IMR-90 (cell line): ENCODE data around the gene SEPTIN10. TPM values are rescaled to one million over a fixed set of nuclear protein-coding genes. Genes with fewer than 3 reads are reported as not detected.

Source experiments
- ATAC-seq: fragments of 200-7000 bp; cut with Tn5 transposase; 2 replicates; pipeline ENCODE4 v1.9.1; 2020; ENCODE audit warnings: low read depth, mild to moderate bottlenecking, moderate library complexity
- BruUV-seq: library from RNA; stranded (reverse); fragments of 400-500 nt; replicated peaks from 2 replicates; lab custom pipeline; 2021; lab: Mats Ljungman, UMichigan
- CTCF ChIA-PET: fragments of 300-600 bp; formaldehyde crosslinking; extraction: SDS; loops from one replicate; lab custom pipeline; 2021; ENCODE audit warnings: antibody characterized with exemption; lab: Yijun Ruan, JAX
- POLR2A ChIA-PET: fragments of 300-600 bp; sonication (Branson Sonifier 250); formaldehyde crosslinking; loops from one replicate; lab custom pipeline; 2022; ENCODE audit warnings: antibody characterized with exemption; ENCODE audit not compliant: unreplicated experiment; lab: Charles Lee
- DNase-seq: peaks from one replicate; pipeline ENCODE4 v3.0.0; 2013
- H2AFZ ChIP-seq: replicated peaks from 2 replicates; pipeline ENCODE3; 2013; ENCODE audit warnings: low read length, mild to moderate bottlenecking; ENCODE audit not compliant: poor library complexity
- H2AK5ac ChIP-seq: 2 replicates; pipeline ENCODE4 v1.6.1; 2013; ENCODE audit warnings: low read depth, low read length, inconsistent platforms
- H2AK9ac ChIP-seq: replicated peaks from 2 replicates; pipeline ENCODE3; 2013; ENCODE audit warnings: mild to moderate bottlenecking, low read depth, low read length, moderate library complexity; ENCODE audit not compliant: poor library complexity
- H2BK120ac ChIP-seq: 2 replicates; pipeline ENCODE4 v1.6.1; 2013; ENCODE audit warnings: low read depth, low read length, inconsistent platforms
- H2BK15ac ChIP-seq: 3 replicates; pipeline ENCODE4 v1.6.1; 2013; ENCODE audit warnings: low read depth, low read length, inconsistent platforms
- H2BK20ac ChIP-seq: 2 replicates; pipeline ENCODE4 v1.6.1; 2013; ENCODE audit warnings: low read depth, mild to moderate bottlenecking, inconsistent platforms, low read length, moderate library complexity
- H2BK5ac ChIP-seq: 2 replicates; pipeline ENCODE4 v1.6.1; 2013; ENCODE audit warnings: mild to moderate bottlenecking, low read depth, low read length, inconsistent platforms; ENCODE audit not compliant: poor library complexity, severe bottlenecking
- H3K14ac ChIP-seq: replicated peaks from 2 replicates; pipeline ENCODE4 v1.6.1; 2013; ENCODE audit warnings: low read depth, low read length, inconsistent platforms
- H3K18ac ChIP-seq: 2 replicates; pipeline ENCODE4 v1.6.1; 2013; ENCODE audit warnings: low read depth, low read length, control low read depth
- H3K23ac ChIP-seq: 2 replicates; pipeline ENCODE4 v1.6.1; 2013; ENCODE audit warnings: low read depth, low read length, inconsistent platforms
- H3K27ac ChIP-seq: 2 replicates; pipeline ENCODE4 v1.5.1; 2013; ENCODE audit warnings: mild to moderate bottlenecking, control low read depth, low read length; ENCODE audit not compliant: insufficient read depth
- H3K27me3 ChIP-seq: 2 replicates; pipeline ENCODE4 v1.6.1; 2013; ENCODE audit warnings: low read length; ENCODE audit not compliant: control insufficient read depth, insufficient read depth
- H3K36me3 ChIP-seq: 2 replicates; pipeline ENCODE4 v1.6.1; 2013; ENCODE audit warnings: low read length, mixed read lengths; ENCODE audit not compliant: control insufficient read depth, insufficient read depth
- H3K4ac ChIP-seq: 2 replicates; pipeline ENCODE4 v1.6.1; 2013; ENCODE audit warnings: low read depth, low read length, inconsistent platforms
- H3K4me1 ChIP-seq: 2 replicates; pipeline ENCODE4 v1.6.1; 2013; ENCODE audit warnings: low read length, mixed read lengths; ENCODE audit not compliant: control insufficient read depth, insufficient read depth
- H3K4me2 ChIP-seq: 2 replicates; pipeline ENCODE4 v1.6.1; 2013; ENCODE audit warnings: low read depth, mild to moderate bottlenecking, control low read depth, low read length, moderate library complexity
- H3K4me3 ChIP-seq: 2 replicates; pipeline ENCODE4 v1.5.1; 2013; ENCODE audit warnings: low read depth, mild to moderate bottlenecking, control low read depth, low read length, moderate library complexity; ENCODE audit not compliant: insufficient read depth
- H3K56ac ChIP-seq: 2 replicates; pipeline ENCODE4 v1.6.1; 2013; ENCODE audit warnings: low read length, inconsistent platforms; ENCODE audit not compliant: insufficient read depth; ENCODE audit errors: extremely low read depth
- H3K79me1 ChIP-seq, 2 experiments: 2 replicates each; pipeline ENCODE4 v1.6.1; 2013; ENCODE audit warnings: low read length in 2 of 2, inconsistent platforms in 1 of 2, low read depth in 1 of 2
- H3K9ac ChIP-seq: 2 replicates; pipeline ENCODE4 v1.6.1; 2013; ENCODE audit warnings: low read depth, low read length, control low read depth
- H3K9me1 ChIP-seq: 2 replicates; pipeline ENCODE4 v1.6.1; 2013; ENCODE audit warnings: low read length, inconsistent platforms; ENCODE audit not compliant: insufficient read depth
- H3K9me3 ChIP-seq: 2 replicates; pipeline ENCODE4 v1.6.1; 2013; ENCODE audit warnings: low read length; ENCODE audit not compliant: control insufficient read depth, insufficient read depth
- H4K20me1 ChIP-seq: 2 replicates; pipeline ENCODE4 v1.6.1; 2013; ENCODE audit warnings: low read length, inconsistent platforms; ENCODE audit not compliant: insufficient read depth
- H4K5ac ChIP-seq: 2 replicates; pipeline ENCODE4 v1.6.1; 2013; ENCODE audit warnings: mild to moderate bottlenecking, low read depth, low read length, control low read depth
- H4K8ac ChIP-seq, 2 experiments: 2 replicates each; pipeline ENCODE4 v1.6.1; 2013; ENCODE audit warnings: low read depth in 2 of 2, low read length in 2 of 2, control low read depth in 1 of 2, inconsistent platforms in 1 of 2
- H4K91ac ChIP-seq: 2 replicates; pipeline ENCODE4 v1.6.1; 2013; ENCODE audit warnings: low read depth, low read length, inconsistent platforms; ENCODE audit not compliant: insufficient read depth
- BHLHE40 ChIP-seq: fragments of 150-350 bp; IDR thresholded peaks from 2 replicates; pipeline ENCODE4 v1.6.1; 2016; ENCODE audit warnings: mild to moderate bottlenecking, low read depth, low read length
- CEBPB ChIP-seq: IDR thresholded peaks from 2 replicates; pipeline ENCODE4 v1.6.1; 2012; ENCODE audit warnings: low read depth, low read length, improper control_type of control experiment
- CHD1 ChIP-seq: IDR thresholded peaks from 2 replicates; pipeline ENCODE4 v1.6.1; 2012; ENCODE audit warnings: low read depth, low read length, improper control_type of control experiment
- ELK1 ChIP-seq: fragments of 150-350 bp; IDR thresholded peaks from 2 replicates; pipeline ENCODE4 v1.6.1; 2016; ENCODE audit warnings: low read depth, mild to moderate bottlenecking, low read length, moderate library complexity, borderline replicate concordance
- FOS ChIP-seq: fragments of 150-350 bp; IDR thresholded peaks from 2 replicates; pipeline ENCODE4 v1.6.1; 2016; ENCODE audit warnings: low read depth, low read length
- MAFK ChIP-seq: IDR thresholded peaks from 2 replicates; pipeline ENCODE4 v1.6.1; 2012; ENCODE audit warnings: low read depth, low read length, improper control_type of control experiment
- MAZ ChIP-seq: IDR thresholded peaks from 2 replicates; pipeline ENCODE4 v1.6.1; 2012; ENCODE audit warnings: low read depth, mild to moderate bottlenecking, low read length, improper control_type of control experiment, moderate library complexity, borderline replicate concordance
- NFE2L2 ChIP-seq: fragments of 150-350 bp; IDR thresholded peaks from 2 replicates; pipeline ENCODE4 v1.6.1; 2016; ENCODE audit warnings: low read depth, mild to moderate bottlenecking, low read length
- POLR2A ChIP-seq: IDR thresholded peaks from 2 replicates; pipeline ENCODE4 v1.6.1; 2012; ENCODE audit warnings: mild to moderate bottlenecking, low read depth, low read length
- RAD21 ChIP-seq: IDR thresholded peaks from 2 replicates; pipeline ENCODE4 v1.6.1; 2012; ENCODE audit warnings: low read length, improper control_type of control experiment
- RCOR1 ChIP-seq: IDR thresholded peaks from 2 replicates; pipeline ENCODE4 v1.6.1; 2012; ENCODE audit warnings: mild to moderate bottlenecking, low read length, improper control_type of control experiment; ENCODE audit not compliant: insufficient replicate concordance
- RFX5 ChIP-seq: IDR thresholded peaks from 2 replicates; pipeline ENCODE4 v1.8.0; 2012; ENCODE audit warnings: low read depth, mild to moderate bottlenecking, low read length, moderate library complexity
- SMC3 ChIP-seq: fragments of 150-350 bp; IDR thresholded peaks from 2 replicates; pipeline ENCODE4 v1.6.1; 2016; ENCODE audit warnings: low read depth, mild to moderate bottlenecking, antibody characterized with exemption, low read length, moderate library complexity
- USF2 ChIP-seq: fragments of 150-350 bp; IDR thresholded peaks from 2 replicates; pipeline ENCODE4 v1.6.1; 2017; ENCODE audit warnings: mild to moderate bottlenecking, antibody characterized with exemption, low read length, low read depth
- WGBS, 2 experiments: methylation state at CpG; one replicate each; pipeline versions ENCODE4 v1.1.5 to v1.1.7; 2013; ENCODE audit warnings: missing lambda C conversion rate in 2 of 2; ENCODE audit not compliant: insufficient read length in 1 of 2; ENCODE audit errors: extremely low coverage in 2 of 2; 5-methylcytosine and 5-hydroxymethylcytosine counted together
- dilution Hi-C: fragments of 300-500 bp; cut with HindIII; formaldehyde crosslinking; loops from one replicate; pipeline ENCODE4 v1.14.3; 2018; ENCODE audit warnings: low sequenced_read_pairs; ENCODE audit not compliant: unreplicated experiment
- in situ Hi-C: fragments of 300-500 bp; cut with MboI; formaldehyde crosslinking; loops from 3 replicates; pipeline ENCODE4 v1.14.3; 2019; ENCODE audit warnings: low sequenced_read_pairs, inconsistent platforms, mixed read lengths
- intact Hi-C: fragments of 100-400 bp; cut with micrococcal nuclease; formaldehyde crosslinking; loops from 2 replicates; pipeline ENCODE4 v1.10.0; 2022
- polyA plus RNA-seq, 3 experiments: library from polyadenylated mRNA; depleted of rRNA; stranded (reverse); fragments of >200 nt; gene quantifications; 2 replicates each; pipeline ENCODE4 v1.2.3, GENCODE V29; 2012; ENCODE audit warnings: low replicate concordance in 1 of 3
- total RNA-seq: library from RNA; depleted of rRNA; stranded (reverse); fragments of >200 nt; gene quantifications from 2 replicates; pipeline ENCODE4 v1.2.3, GENCODE V29; 2012
- TF ChIP-seq, protein P1 (sequence below): conservative IDR thresholded peaks from 2 replicates; pipeline ENCODE4 v1.5.1; 2012; ENCODE audit warnings: mild to moderate bottlenecking, low read depth, low read length, improper control_type of control experiment

Gene SEPTIN10
- total and polyA plus RNA-seq, 2 of the 4 experiments (the other 2 are of a cell fraction) = 55.4 to 82.6 TPM

DNA sequence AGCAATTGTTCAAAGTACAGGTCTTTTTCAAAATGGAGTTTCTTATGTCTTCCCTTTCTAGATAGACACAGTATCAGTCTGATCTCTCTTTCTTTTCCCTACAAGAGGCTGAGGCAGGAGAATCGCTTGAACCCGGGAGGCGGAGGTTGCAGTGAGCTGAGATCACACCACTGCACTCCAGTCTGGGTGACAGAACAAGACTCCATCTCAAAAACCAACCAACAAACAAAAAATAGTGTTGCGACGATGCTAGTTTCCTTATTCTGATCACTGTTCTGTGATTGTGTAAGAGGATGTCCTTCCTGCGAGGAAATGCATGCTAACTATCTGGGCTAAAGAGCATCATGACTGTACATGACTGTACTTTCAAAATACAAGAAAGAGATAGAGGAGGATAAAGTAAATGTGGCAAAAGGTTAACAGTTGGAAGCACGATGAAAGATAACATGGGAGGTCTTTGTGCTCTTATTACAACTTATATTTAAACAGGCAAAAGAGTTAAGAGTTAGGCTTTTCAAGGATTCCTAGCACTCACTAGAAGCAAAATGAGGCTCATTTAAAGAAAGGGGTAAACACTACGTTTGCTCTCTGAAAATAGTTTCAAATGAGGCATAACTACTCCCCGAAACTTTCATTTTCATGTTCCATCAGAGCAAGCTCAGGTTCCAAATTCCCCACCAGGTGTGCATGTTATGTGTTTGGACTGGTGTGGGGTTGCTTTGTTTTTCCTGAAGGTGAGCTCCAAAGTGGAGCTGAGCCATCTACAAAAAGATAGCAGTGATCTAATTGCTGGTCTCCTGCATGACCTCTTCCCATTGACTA is 24.2 kb upstream of the SEPTIN10 start:
- peak overlapping the region in 1 of 2 experiments; percentile 60; a peak in 2 of 4 replicates for H4K8ac ChIP-seq
- no peak overlapping the region for H2BK120ac ChIP-seq
- H3K79me1 ChIP-seq = no peaks in the 10 kb centered on the region
- H3K4me1 ChIP-seq = peaks cover 4% of the 10 kb centered on the region; the same call in 1 of the 2 replicates
- no peaks in the 10 kb centered on the region for H3K9me1 ChIP-seq
- H3K56ac ChIP-seq = no peak overlapping the region
- no peak overlapping the region for H4K91ac ChIP-seq
- no peak overlapping the region for H3K4ac ChIP-seq
- H2BK20ac ChIP-seq = no peak overlapping the region
- no peak overlapping the region for H3K14ac ChIP-seq
- no peak overlapping the region for H3K9ac ChIP-seq
- peak; percentile 74 for ATAC-seq
- H3K4me2 ChIP-seq = peak overlapping the region; percentile 40; the same call in 1 of the 2 replicates
- intact Hi-C loops = no loop called here
- BruUV-seq = no TSS peak
- H3K27ac ChIP-seq = no peak overlapping the region
- H2BK5ac ChIP-seq = no peak overlapping the region
- no peak overlapping the region for H2AK5ac ChIP-seq
- no peak overlapping the region for H3K23ac ChIP-seq
- H3K9me3 ChIP-seq = no peaks in the 10 kb centered on the region
- no peak overlapping the region for H3K4me3 ChIP-seq
- no peaks in the 10 kb centered on the region for H3K27me3 ChIP-seq
- in situ Hi-C loops = no loop called here
- WGBS, 2 experiments = no CpG with 5 or more reads among the region's 9 CpGs
- H3K18ac ChIP-seq = peak overlapping the region; percentile 35; the same call in 1 of the 2 replicates
- no peaks in the 10 kb centered on the region for H4K20me1 ChIP-seq
- POLR2A ChIA-PET = no interaction called here
- dilution Hi-C loops = no loop called here
- peak; percentile 65 for DNase-seq
- no peaks in the 10 kb centered on the region for H3K36me3 ChIP-seq
- H4K5ac ChIP-seq = no peak overlapping the region
- CTCF ChIA-PET = interaction anchor here (0.5 kb wide), 1 partner anchor 8 kb away, joined by 6 read pairs; no protein-coding TSS in a partner anchor
- H2AK9ac ChIP-seq = no peak overlapping the region
- H2AFZ ChIP-seq = peak overlapping the region; percentile 43
- H2BK15ac ChIP-seq = no peak overlapping the region
- TF ChIP-seq SMC3 (no peak), POLR2A (no peak), NFE2L2 (peak; percentile 25; the same call in 1 of the 2 replicates), RFX5 (no peak), MAZ (no peak), FOS (no peak), MAFK (no peak), CEBPB (peak; percentile 87), USF2 (no peak), RAD21 (no peak), CHD1 (no peak), RCOR1 (no peak), ELK1 (no peak), BHLHE40 (no peak)
- TF ChIP-seq, protein P1, sequence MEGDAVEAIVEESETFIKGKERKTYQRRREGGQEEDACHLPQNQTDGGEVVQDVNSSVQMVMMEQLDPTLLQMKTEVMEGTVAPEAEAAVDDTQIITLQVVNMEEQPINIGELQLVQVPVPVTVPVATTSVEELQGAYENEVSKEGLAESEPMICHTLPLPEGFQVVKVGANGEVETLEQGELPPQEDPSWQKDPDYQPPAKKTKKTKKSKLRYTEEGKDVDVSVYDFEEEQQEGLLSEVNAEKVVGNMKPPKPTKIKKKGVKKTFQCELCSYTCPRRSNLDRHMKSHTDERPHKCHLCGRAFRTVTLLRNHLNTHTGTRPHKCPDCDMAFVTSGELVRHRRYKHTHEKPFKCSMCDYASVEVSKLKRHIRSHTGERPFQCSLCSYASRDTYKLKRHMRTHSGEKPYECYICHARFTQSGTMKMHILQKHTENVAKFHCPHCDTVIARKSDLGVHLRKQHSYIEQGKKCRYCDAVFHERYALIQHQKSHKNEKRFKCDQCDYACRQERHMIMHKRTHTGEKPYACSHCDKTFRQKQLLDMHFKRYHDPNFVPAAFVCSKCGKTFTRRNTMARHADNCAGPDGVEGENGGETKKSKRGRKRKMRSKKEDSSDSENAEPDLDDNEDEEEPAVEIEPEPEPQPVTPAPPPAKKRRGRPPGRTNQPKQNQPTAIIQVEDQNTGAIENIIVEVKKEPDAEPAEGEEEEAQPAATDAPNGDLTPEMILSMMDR = no peak
